Lower leg skin (tissue), 3 donors: ENCODE results near the gene FCER1G.

Source experiments
- CTCF ChIP-seq, 3 donors: fragments of 450-650 bp; IDR thresholded peaks; one replicate each; pipeline ENCODE4 v1.5.1; 2016; ENCODE audit warnings: antibody characterized with exemption in 3 of 3, mild to moderate bottlenecking in 3 of 3, moderate library complexity in 2 of 3
- POLR2A ChIP-seq, 2 donors: fragments of 450-650 bp; IDR thresholded peaks; one replicate each; pipeline ENCODE4 v1.6.1; 2016 to 2017; ENCODE audit warnings: antibody characterized with exemption in 2 of 2, mild to moderate bottlenecking in 1 of 2, moderate library complexity in 1 of 2

GRCh38 chr1:161177112-161177935 is 37.8 kb upstream of the FCER1G start, which contains the start of gene B4GALT3:
- TF ChIP-seq CTCF (IDR thresholded peaks at IDR 0.05) (no peak), POLR2A (IDR thresholded peaks at IDR 0.05) (peak in 1 of 2 donors; percentile 11)
